Stimulated activated CD8-positive, alpha-beta memory T cell treated with anti-CD3 and anti-CD28 coated beads, Interleukin-7, amount 100 ng/mL, for 48 hours (primary cell): Measurements from ENCODE around the gene MNS1.
"Not testable (repeated sequence)": the region's sequence is repeated elsewhere in the genome, so short reads cannot be mapped to it uniquely, and the experiment has no call there.

Experiments
- DNase-seq, 2 donors: peaks; one replicate each; pipeline ENCODE4 v3.0.0-alpha.2; 2020; ENCODE audit warnings: low read depth in 1 of 2; ENCODE audit errors: extremely low read depth in 1 of 2

MNS1 gene, protein sequence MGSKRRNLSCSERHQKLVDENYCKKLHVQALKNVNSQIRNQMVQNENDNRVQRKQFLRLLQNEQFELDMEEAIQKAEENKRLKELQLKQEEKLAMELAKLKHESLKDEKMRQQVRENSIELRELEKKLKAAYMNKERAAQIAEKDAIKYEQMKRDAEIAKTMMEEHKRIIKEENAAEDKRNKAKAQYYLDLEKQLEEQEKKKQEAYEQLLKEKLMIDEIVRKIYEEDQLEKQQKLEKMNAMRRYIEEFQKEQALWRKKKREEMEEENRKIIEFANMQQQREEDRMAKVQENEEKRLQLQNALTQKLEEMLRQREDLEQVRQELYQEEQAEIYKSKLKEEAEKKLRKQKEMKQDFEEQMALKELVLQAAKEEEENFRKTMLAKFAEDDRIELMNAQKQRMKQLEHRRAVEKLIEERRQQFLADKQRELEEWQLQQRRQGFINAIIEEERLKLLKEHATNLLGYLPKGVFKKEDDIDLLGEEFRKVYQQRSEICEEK

DNA sequence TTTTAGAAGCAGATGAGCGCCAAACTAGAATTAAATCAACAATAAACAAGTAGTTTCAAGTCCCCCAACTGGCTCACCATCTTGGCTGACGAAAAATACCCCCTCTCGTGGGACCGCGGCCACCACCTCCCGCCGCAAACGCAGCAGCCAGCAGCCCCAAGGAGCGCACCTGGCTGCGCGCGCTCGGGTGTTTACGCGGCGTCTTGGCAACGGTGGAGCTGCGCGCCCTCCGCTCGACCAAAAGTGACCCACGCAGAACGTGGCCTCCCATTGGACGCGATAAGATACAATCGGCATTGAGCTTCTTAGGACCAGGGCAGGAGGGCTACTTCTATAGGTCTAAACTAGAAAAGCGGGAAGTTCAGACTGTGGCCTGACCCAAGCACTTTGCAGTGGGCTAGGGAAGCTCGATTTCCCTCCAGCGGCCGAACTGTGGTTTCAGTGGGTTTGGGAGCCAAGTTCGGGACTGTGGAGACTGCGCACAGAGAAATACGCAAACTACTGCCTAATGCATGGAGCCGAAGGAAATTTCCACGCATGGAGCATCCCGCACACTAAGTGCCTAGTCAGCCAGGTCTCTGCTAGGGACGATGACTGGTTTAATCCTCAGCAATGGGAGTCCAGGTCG is at the start of gene MNS1:
Gene MNS1, minus strand, starts transcription at position 245 of the 628 bp plus-strand sequence. Its CDS starts 165 bp downstream, at position 80.
- DNase-seq: peak; percentile 61 to 70

DNA sequence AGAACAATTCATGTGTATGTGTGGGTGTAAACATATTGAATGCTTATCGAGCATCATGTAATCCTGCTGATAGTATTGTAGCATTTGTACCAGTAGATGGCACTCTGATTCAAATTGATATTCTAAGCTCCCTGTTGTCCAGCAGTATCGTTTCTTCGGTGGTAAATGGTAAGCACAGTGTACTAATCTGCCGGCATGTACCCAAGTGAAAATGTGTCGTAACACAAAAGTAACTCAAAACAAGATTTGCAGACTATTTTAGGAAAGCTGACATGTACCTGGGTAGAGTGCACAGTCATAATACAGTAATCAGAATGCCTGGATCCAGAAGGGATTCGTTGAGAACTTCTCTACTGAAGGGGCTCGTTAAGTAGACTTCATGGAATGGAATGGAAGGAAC is 31.7 kb upstream of the MNS1 start:
- no peak for DNase-seq

GRCh38 chr15:56495533-56495932 is 30.6 kb upstream of the MNS1 start:
- no peak for DNase-seq

GRCh38 chr15:56495053-56495452 is 30.1 kb upstream of the MNS1 start:
- DNase-seq: no peak

DNA sequence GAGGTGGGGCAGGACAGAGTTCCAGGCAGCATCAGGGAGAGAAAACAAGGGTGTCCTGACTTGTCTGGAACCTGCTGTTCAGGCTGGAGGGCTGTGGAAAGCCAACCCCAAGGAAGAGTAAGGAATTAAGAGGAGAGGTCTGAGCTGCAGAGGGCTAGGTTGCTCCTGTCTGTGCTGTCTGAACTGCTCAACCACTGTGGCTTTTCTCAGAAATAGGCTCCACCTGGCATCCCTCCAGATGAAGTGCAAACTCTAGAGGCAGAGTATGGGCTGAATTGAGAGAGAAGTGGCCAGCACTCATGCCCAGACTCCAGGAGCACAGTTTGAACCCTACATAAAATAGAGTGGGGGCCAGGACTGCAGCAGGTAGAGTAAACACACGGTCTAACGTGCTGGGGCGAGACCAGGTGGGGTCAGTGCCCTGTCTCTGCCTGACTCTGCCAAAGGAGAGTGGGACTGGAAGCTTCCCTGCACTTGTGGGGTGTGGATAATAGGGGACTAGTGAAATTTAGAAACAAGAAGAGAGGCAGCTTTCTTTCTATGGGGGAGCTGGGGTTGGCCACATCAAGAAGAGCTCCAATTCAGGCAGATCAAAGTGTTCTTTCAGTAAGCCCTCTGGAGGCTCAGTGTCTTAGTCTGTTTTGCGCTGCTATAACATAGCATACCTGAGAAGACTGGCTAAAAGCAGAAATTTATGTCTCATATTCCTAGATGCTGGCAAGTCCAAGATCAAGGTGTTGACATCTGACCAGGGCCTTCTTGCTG is 28.0 kb upstream of the MNS1 start:
- no peak for DNase-seq

DNA sequence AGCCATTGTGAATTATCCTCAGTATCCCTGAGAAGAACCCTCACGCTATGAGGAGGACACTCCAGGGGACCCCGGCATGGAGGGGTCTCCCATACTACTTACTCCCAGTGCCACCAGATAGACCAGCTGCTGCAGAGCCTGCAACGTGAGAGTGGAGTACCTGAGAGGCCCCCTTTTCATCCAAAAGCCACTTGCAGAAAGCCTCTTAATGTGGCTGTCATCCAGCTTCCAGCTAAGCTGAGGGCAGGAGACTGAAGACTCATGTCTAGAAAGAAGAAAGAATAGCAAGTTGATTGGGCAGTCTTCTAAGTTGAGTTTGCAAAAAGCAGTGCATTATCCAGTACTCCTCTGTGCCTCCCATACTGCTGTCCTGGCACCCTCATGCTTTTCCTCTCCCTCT is 27.3 kb upstream of the MNS1 start:
- DNase-seq: no peak

GRCh38 chr15:56491110-56491722 is 26.3 kb upstream of the MNS1 start:
- peak in 1 of 2 donors; percentile 20 for DNase-seq

- no peak for DNase-seq
Measured at GRCh38 chr15:56490461-56490860, 25.5 kb upstream of the MNS1 start.

DNA sequence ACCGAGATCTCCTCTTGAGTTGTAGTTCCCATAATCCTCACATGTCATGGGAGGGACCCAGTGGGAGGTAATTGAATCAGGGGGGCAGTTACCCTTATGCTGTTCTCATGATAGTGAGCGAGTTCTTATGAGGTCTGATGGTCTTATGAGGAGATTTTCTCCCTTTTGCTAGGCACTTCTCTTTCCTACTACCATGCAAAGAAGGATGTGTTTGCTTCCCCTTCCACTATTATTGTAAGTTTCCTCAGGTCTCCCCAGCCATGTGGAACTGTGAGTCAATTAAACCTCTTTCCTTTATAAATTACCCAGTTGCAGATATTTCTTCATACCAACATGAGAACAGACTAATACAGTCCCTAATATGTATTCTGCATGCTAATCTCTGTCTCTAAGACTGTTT is 21.3 kb upstream of the MNS1 start:
- not testable (repeated sequence) for DNase-seq

GRCh38 chr15:56485426-56485825 is 20.5 kb upstream of the MNS1 start:
- not testable (repeated sequence) for DNase-seq

- DNase-seq: no peak
Measured at GRCh38 chr15:56484287-56484686, 19.4 kb upstream of the MNS1 start.

GRCh38 chr15:56475351-56475750 is 10.4 kb upstream of the MNS1 start:
- DNase-seq: no peak

DNA sequence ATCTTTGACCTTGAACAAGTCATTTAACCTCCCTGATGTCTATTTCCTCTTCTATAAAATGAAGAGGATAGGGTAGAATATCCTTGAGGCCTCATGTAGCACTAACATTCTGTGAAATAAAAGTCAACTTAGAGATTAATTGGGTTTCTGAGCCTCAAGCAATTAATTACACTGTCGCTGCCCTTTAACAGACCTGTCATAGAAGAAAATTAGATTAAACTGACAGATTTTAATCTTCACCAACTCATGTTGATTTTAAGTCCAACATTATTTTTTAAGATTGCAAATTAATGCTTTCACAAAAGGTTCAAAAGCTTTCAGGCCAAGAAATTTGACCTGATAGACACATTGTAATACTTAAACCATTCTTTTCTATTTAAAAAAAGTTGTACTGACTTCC is 8.1 kb upstream of the MNS1 start:
- no peak for DNase-seq

DNA sequence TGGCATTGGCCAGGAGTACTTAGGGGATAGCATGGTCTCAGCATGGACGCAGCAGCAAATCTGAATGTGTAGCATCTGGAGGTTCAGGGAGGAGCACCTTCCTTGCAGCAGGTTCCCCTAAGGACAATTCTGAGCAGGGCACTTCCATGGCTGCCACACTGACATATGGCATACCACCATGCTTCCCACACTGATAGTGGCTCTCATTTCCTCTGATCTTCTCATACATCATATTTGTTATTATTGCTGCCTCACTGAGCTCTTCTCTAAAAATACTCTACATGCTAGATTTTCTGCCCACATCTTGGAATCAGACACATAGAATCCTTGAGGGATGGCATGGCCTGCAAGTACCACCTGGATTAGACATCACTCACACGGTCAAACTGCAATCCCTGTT is 7.3 kb upstream of the MNS1 start:
- DNase-seq: no peak

- no peak for DNase-seq
Measured at GRCh38 chr15:56471440-56472069, 6.6 kb upstream of the MNS1 start.

- DNase-seq: no peak
Measured at GRCh38 chr15:56469483-56469882, 4.5 kb upstream of the MNS1 start.

DNA sequence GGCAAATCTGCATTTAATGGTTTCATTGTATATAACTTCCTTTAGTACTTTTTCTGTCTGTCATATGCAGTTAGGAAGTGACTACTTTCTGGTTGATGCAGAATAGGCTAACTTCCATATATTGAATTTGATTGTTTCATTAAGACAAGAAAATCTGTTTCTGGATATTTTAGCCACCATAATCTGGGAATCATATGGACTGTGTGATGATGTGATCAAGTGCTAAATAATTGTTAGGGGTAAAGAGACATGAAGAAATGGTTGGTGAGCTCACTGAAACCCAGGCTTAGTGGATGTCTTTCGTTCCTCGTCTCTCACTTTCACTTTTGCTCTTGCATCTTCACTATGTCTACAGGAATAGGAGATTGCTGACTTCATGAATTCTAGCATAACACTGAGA is 3.5 kb upstream of the MNS1 start:
- DNase-seq: no peak

- DNase-seq: no peak
Measured at GRCh38 chr15:56467616-56468015, 2.7 kb upstream of the MNS1 start.

DNA sequence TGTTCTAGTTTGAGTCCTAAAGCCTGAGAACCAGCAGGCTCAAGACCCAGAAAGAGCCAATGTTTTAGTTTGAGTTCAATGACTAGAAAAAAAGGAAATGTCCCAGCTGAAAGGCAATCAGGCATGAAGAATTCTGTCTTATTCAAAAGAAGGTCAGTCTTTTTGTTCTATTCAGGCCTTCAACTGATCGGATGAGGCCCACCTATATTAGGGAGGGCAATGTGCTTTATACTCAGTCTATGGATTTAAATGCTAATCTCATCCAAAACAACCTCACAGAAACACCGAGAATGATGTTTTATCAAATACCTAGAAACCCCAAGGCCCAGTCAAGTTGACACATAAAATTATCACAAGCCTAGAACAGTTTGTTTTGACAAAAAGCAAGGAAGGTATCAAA is 4.0 kb downstream of the MNS1 start:
- no peak for DNase-seq

DNA sequence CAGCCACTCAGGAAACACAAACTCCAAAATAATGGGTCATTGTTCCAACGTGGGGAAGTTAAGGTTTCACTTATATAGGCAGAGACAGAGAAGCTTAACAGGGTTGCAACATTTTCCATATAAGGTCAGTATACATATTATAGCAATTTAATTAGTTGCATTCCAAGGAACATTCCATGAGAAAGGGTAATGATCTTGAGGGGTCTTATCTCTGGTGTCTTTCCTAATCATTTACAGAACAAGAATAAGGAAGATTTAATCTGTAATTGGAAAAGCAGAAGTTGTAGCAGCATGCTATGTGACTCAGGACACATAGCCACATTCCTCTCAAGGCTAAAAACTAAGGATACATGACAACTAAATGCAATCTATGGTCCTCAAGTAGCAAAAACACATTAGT is 4.9 kb downstream of the MNS1 start:
- no peak for DNase-seq

DNA sequence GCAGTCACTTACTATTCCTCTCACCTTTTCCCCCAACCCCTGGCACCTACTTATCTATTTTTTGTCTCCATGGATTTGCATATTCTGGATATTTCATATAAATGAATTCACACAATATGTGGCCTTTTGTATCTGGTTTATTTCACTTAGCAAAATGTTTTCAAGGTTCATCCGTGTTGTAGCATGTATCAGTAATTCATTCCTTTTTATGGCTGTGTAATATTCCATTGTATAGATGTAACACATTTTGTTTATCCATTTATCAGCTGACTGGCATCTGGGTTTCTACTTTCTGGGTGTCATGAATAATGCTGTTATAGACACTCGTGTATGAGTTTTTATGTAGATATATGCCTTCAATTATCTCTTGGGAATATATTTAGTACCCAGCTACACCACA is 5.8 kb downstream of the MNS1 start:
- no peak for DNase-seq
